Panc1 (cell line): ENCODE data around the gene NOTO. TPM values are rescaled to one million over a fixed set of nuclear protein-coding genes. Genes with fewer than 3 reads are reported as not detected.
A peak's percentile ranks its signal among the peaks of the same experiment; 100 is the strongest.

Experiments used
- ATAC-seq: fragments of 200-7000 bp; cut with Tn5 transposase; 2 replicates; pipeline ENCODE4 v1.9.1; 2020; ENCODE audit warnings: mild to moderate bottlenecking, moderate library complexity
- Bru-seq: library from RNA; stranded (reverse); fragments of 400-500 nt; gene quantifications from one replicate; lab custom pipeline; 2021; lab: Mats Ljungman, UMichigan
- BruChase-seq, 2 experiments: library from RNA; stranded (reverse); fragments of 400-500 nt; gene quantifications; one replicate each; lab custom pipeline; 2021; lab: Mats Ljungman, UMichigan
- BruUV-seq: library from RNA; stranded (reverse); fragments of 400-500 nt; replicated peaks from 2 replicates; lab custom pipeline; 2021; lab: Mats Ljungman, UMichigan
- CTCF ChIA-PET: fragments of 300-600 bp; sonication (Branson Sonifier 250); formaldehyde crosslinking; loops from one replicate; lab custom pipeline; 2022; ENCODE audit warnings: antibody characterized with exemption; lab: Charles Lee
- POLR2A ChIA-PET: fragments of 300-600 bp; sonication (Branson Sonifier 250); formaldehyde crosslinking; loops from one replicate; lab custom pipeline; 2022; ENCODE audit warnings: antibody characterized with exemption; lab: Charles Lee
- DNase-seq: peaks from one replicate; pipeline ENCODE4 v3.0.0-alpha.2; 2010; ENCODE audit warnings: low read depth, low spot score
- H3K27ac ChIP-seq: 2 replicates; pipeline ENCODE4 v1.5.1; 2011; ENCODE audit warnings: mild to moderate bottlenecking, low read length, inconsistent platforms
- H3K27me3 ChIP-seq: fragments of 200-500 bp; sonication (Bioruptor generic); 2 replicates; pipeline ENCODE4 v1.6.0; 2014; ENCODE audit warnings: low read length, inconsistent platforms; ENCODE audit not compliant: control insufficient read depth, insufficient read depth
- H3K36me3 ChIP-seq: fragments of 200-500 bp; sonication (Bioruptor generic); 2 replicates; pipeline ENCODE4 v1.5.1; 2014; ENCODE audit warnings: inconsistent platforms, mild to moderate bottlenecking, low read length, moderate library complexity; ENCODE audit not compliant: control insufficient read depth, insufficient read depth
- H3K4me1 ChIP-seq: 2 replicates; pipeline ENCODE4 v1.5.1; 2011; ENCODE audit warnings: inconsistent platforms, mild to moderate bottlenecking, low read length, moderate library complexity; ENCODE audit not compliant: control insufficient read depth, insufficient read depth
- H3K4me3 ChIP-seq, 2 experiments: 2 replicates each; pipeline ENCODE4 v1.5.1; 2011 to 2012; ENCODE audit warnings: low read depth in 2 of 2, low read length in 2 of 2, mild to moderate bottlenecking in 2 of 2, inconsistent platforms in 1 of 2, moderate library complexity in 1 of 2
- H3K9me3 ChIP-seq: fragments of 200-500 bp; sonication (Bioruptor generic); 2 replicates; pipeline ENCODE4 v1.5.1; 2014; ENCODE audit warnings: low read depth, mild to moderate bottlenecking, inconsistent platforms, low read length, moderate library complexity; ENCODE audit not compliant: control insufficient read depth, insufficient read depth
- CTCF ChIP-seq: fragments of 450-650 bp; IDR thresholded peaks from 2 replicates; pipeline ENCODE4 v1.5.1; 2017; ENCODE audit warnings: mild to moderate bottlenecking
- POLR2AphosphoS5 ChIP-seq: IDR thresholded peaks from 2 replicates; pipeline ENCODE4 v1.6.1; 2012; ENCODE audit warnings: mild to moderate bottlenecking, low read depth, low read length, moderate library complexity
- REST ChIP-seq, 2 experiments: IDR thresholded peaks; 2 replicates each; pipeline ENCODE4 v1.6.1; 2011 to 2012; ENCODE audit warnings: low read depth in 2 of 2, control low read depth in 1 of 2, low read length in 1 of 2, mild to moderate bottlenecking in 1 of 2, moderate library complexity in 1 of 2; ENCODE audit not compliant: insufficient read depth in 1 of 2
- SIN3A ChIP-seq: IDR thresholded peaks from 2 replicates; pipeline ENCODE4 v1.6.1; 2012; ENCODE audit warnings: low read depth, mild to moderate bottlenecking, low read length, moderate library complexity, borderline replicate concordance; ENCODE audit not compliant: insufficient read depth
- TCF7L2 ChIP-seq: IDR thresholded peaks from 2 replicates; pipeline ENCODE4 v1.6.1; 2011; ENCODE audit warnings: mild to moderate bottlenecking, low read depth, low read length, inconsistent platforms
- in situ Hi-C: cut with HindIII; loops from 2 replicates; pipeline ENCODE4 v1.10.0; 2016; ENCODE audit warnings: low sequenced_read_pairs, low pct_unique_long_range_greater_than_20kb
- intact Hi-C: fragments of 100-400 bp; cut with micrococcal nuclease; formaldehyde crosslinking; loops from one replicate; pipeline ENCODE4 v1.10.0; 2022; ENCODE audit not compliant: unreplicated experiment
- long read RNA-seq: library from polyadenylated mRNA; unstranded; transcript quantifications from one replicate; pipeline ENCODE4 v2.0.0, GENCODE V29; 2021; ENCODE audit not compliant: unreplicated experiment
- polyA plus RNA-seq: library from polyadenylated mRNA; unstranded; fragments of >200 nt; gene quantifications from one replicate; pipeline ENCODE4 v1.2.1, GENCODE V29; 2012; ENCODE audit warnings: missing spikeins; ENCODE audit not compliant: insufficient read length
- total RNA-seq: library from RNA; stranded (reverse); gene quantifications from one replicate; pipeline ENCODE4 v1.2.1, GENCODE V29; 2021; ENCODE audit not compliant: unreplicated experiment

Gene NOTO
- total RNA-seq = 0.08 TPM
- not detected for polyA plus RNA-seq
- Bru-seq, nascent RNA = percentile 11 among the genes with signal in this experiment
- BruChase-seq, experiment 1, labeled RNA remaining after a 2-hour chase = percentile 12 among the genes with signal in this experiment
- percentile 9 among the genes with signal in this experiment for BruChase-seq, experiment 2, labeled RNA remaining after a 6-hour chase
- long read RNA-seq = 0 reads

GRCh38 chr2:73202156-73203054 is at the start of gene NOTO:
Gene NOTO, plus strand, starts transcription at chr2:73202574. Its CDS starts 93 bp downstream, at chr2:73202667.
- intact Hi-C loops = no loop called here
- ChIA-PET CTCF (no interaction called here), POLR2A (no interaction called here)
- in situ Hi-C loops = no loop called here
- Histone ChIP-seq H3K36me3 (no peaks in the 10 kb centered on the region), H3K4me1 (peaks cover 4% of the 10 kb centered on the region; the same call in 1 of the 2 replicates), H3K9me3 (no peaks in the 10 kb centered on the region), H3K27me3 (peaks cover 3% of the 10 kb centered on the region; the same call in 1 of the 2 replicates), H3K27ac (no peak within 1 kb of the TSS), H3K4me3 (peak within 1 kb of the TSS; percentile 30 to 48)
- DNase-seq (no peak), ATAC-seq (peak; percentile 88)
- no TSS peak for BruUV-seq
- no peak for TF ChIP-seq TCF7L2
- no peak for TF ChIP-seq POLR2AphosphoS5
- no peak for TF ChIP-seq REST (IDR thresholded peaks at IDR 0.05; ENCODE audit: insufficient read depth in 1 of 2, low read depth in 2 of 2, low read length in 1 of 2)
- no peak for TF ChIP-seq CTCF
- TF ChIP-seq SIN3A = no peak

- BruUV-seq = no TSS peak
- Histone ChIP-seq H3K27ac (no peak overlapping the region), H3K36me3 (no peaks in the 10 kb centered on the region), H3K4me3 (no peak overlapping the region), H3K4me1 (no peaks in the 10 kb centered on the region), H3K27me3 (no peaks in the 10 kb centered on the region; the same call in 1 of the 2 replicates), H3K9me3 (no peaks in the 10 kb centered on the region)
- peak; percentile 95 for ATAC-seq
- POLR2A ChIA-PET = no interaction called here
- intact Hi-C loops = loop anchor here (1.0 kb wide), 1 partner anchor 71 kb away; no protein-coding TSS in a partner anchor
- DNase-seq = no peak
- in situ Hi-C loops = no loop called here
- TF ChIP-seq REST (IDR thresholded peaks at IDR 0.05; ENCODE audit: insufficient read depth in 1 of 2, low read depth in 2 of 2, low read length in 1 of 2) (no peak), CTCF (peak; percentile 86)
- CTCF ChIA-PET = interaction anchor here (1.5 kb wide), 1 partner anchor 71 kb away, joined by 9 read pairs; no protein-coding TSS in a partner anchor
Measured at GRCh38 chr2:73156539-73157124, 45.7 kb upstream of the NOTO start.
